PC-9 (cell line): Measurements from ENCODE around the gene INSR.

ENCODE experiments used
- EZH2 ChIP-seq: fragments of 200-600 bp; sonication (generic); IDR thresholded peaks from 2 replicates; pipeline ENCODE4 v1.8.0; 2017; ENCODE audit warnings: antibody characterized with exemption, low read depth
- TF ChIP-seq, protein P1 (sequence below): fragments of 200-600 bp; sonication (generic); conservative IDR thresholded peaks from 2 replicates; pipeline ENCODE4 v1.6.1; 2017; ENCODE audit warnings: mixed run types, antibody characterized with exemption, mild to moderate bottlenecking, moderate library complexity

DNA sequence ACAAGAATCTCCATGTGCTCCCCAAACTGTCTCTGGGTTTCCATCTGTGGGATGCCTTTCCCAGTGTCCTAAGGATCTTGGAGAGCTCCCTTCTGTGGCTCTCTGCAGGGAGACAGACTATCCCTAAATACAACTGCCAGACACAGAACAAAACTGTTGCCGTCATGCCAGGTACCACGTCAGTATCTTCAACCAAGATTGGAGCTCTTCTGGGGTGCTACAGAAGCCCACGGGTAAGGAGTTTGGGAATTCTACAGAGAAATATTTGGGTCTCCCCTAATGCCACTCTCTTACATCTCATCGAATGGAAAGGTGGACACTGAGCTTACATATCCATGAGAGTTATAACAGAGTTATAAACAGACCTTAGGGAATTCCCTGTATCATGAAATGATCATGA is 230.9 kb downstream of the INSR start:
- TF ChIP-seq, protein P1, sequence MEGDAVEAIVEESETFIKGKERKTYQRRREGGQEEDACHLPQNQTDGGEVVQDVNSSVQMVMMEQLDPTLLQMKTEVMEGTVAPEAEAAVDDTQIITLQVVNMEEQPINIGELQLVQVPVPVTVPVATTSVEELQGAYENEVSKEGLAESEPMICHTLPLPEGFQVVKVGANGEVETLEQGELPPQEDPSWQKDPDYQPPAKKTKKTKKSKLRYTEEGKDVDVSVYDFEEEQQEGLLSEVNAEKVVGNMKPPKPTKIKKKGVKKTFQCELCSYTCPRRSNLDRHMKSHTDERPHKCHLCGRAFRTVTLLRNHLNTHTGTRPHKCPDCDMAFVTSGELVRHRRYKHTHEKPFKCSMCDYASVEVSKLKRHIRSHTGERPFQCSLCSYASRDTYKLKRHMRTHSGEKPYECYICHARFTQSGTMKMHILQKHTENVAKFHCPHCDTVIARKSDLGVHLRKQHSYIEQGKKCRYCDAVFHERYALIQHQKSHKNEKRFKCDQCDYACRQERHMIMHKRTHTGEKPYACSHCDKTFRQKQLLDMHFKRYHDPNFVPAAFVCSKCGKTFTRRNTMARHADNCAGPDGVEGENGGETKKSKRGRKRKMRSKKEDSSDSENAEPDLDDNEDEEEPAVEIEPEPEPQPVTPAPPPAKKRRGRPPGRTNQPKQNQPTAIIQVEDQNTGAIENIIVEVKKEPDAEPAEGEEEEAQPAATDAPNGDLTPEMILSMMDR, result no peak
- TF ChIP-seq EZH2, result no peak
